Stimulated activated memory B cell treated with anti-CD40 and anti-IgM and Interleukin-4, amounts not matched to agents 10 μg/mL and 1 μg/mL and 100 μg/mL, for 72 hours (primary cell): ENCODE results near the gene NRXN3.

Source experiments
- ATAC-seq: fragments of 150-1000 bp; cut with Tn5 transposase; 2 replicates; pipeline ENCODE4 v1.10.0; 2021
- H3K27ac Mint-ChIP-seq: one replicate; pipeline ENCODE4 v1.8.0; 2022; ENCODE audit warnings: mild to moderate bottlenecking, mixed read lengths
- H3K27me3 Mint-ChIP-seq: one replicate; pipeline ENCODE4 v1.8.0; 2022; ENCODE audit warnings: mixed read lengths
- H3K36me3 Mint-ChIP-seq: one replicate; pipeline ENCODE4 v1.8.0; 2022; ENCODE audit warnings: mixed read lengths
- H3K4me1 Mint-ChIP-seq: one replicate; pipeline ENCODE4 v1.8.0; 2022; ENCODE audit warnings: mixed read lengths
- H3K4me3 Mint-ChIP-seq: one replicate; pipeline ENCODE4 v1.8.0; 2022; ENCODE audit warnings: mild to moderate bottlenecking, moderate library complexity, mixed read lengths
- H3K9me3 Mint-ChIP-seq: one replicate; pipeline ENCODE4 v1.8.0; 2022; ENCODE audit warnings: mixed read lengths

Gene NRXN3

GRCh38 chr14:79670811-79671210 is 1500.6 kb downstream of the NRXN3 start:
- no peak overlapping the region for H3K27ac Mint-ChIP-seq
- no peak for ATAC-seq
- no peaks in the 10 kb centered on the region for H3K4me1 Mint-ChIP-seq
- H3K27me3 Mint-ChIP-seq, result no peaks in the 10 kb centered on the region
- no peaks in the 10 kb centered on the region for H3K36me3 Mint-ChIP-seq
- H3K4me3 Mint-ChIP-seq, result no peak overlapping the region
- peaks cover 3% of the 10 kb centered on the region for H3K9me3 Mint-ChIP-seq

- H3K36me3 Mint-ChIP-seq, result no peaks in the 10 kb centered on the region
- H3K27ac Mint-ChIP-seq, result no peak overlapping the region
- no peaks in the 10 kb centered on the region for H3K27me3 Mint-ChIP-seq
- peaks cover 6% of the 10 kb centered on the region for H3K9me3 Mint-ChIP-seq
- no peaks in the 10 kb centered on the region for H3K4me1 Mint-ChIP-seq
- ATAC-seq, result no peak
- H3K4me3 Mint-ChIP-seq, result no peak overlapping the region
These were observed 1509.9 kb downstream of the NRXN3 start for GRCh38 chr14:79680087-79680486.

GRCh38 chr14:79686196-79686595 is 1516.0 kb downstream of the NRXN3 start:
- no peaks in the 10 kb centered on the region for H3K9me3 Mint-ChIP-seq

GRCh38 chr14:79690960-79691359 is 1520.8 kb downstream of the NRXN3 start:
- no peaks in the 10 kb centered on the region for H3K27me3 Mint-ChIP-seq
- no peaks in the 10 kb centered on the region for H3K9me3 Mint-ChIP-seq
- H3K4me1 Mint-ChIP-seq, result no peaks in the 10 kb centered on the region
- H3K36me3 Mint-ChIP-seq, result no peaks in the 10 kb centered on the region
- no peak overlapping the region for H3K4me3 Mint-ChIP-seq
- no peak for ATAC-seq
- H3K27ac Mint-ChIP-seq, result no peak overlapping the region

More at GRCh38 chr14:79686196-79686595, 1516.0 kb downstream of the NRXN3 start:
- Mint-ChIP-seq H3K4me3 (no peak overlapping the region), H3K4me1 (no peaks in the 10 kb centered on the region), H3K27me3 (no peaks in the 10 kb centered on the region), H3K27ac (no peak overlapping the region), H3K36me3 (no peaks in the 10 kb centered on the region)
- ATAC-seq, result no peak

GRCh38 chr14:79693935-79694334 is 1523.8 kb downstream of the NRXN3 start:
- Mint-ChIP-seq H3K27me3 (no peaks in the 10 kb centered on the region), H3K36me3 (no peaks in the 10 kb centered on the region), H3K4me3 (no peak overlapping the region), H3K4me1 (no peaks in the 10 kb centered on the region), H3K9me3 (no peaks in the 10 kb centered on the region), H3K27ac (no peak overlapping the region)
- ATAC-seq, result no peak

GRCh38 chr14:79695307-79695706 is 1525.1 kb downstream of the NRXN3 start:
- Mint-ChIP-seq H3K36me3 (no peaks in the 10 kb centered on the region), H3K27ac (no peak overlapping the region), H3K4me3 (no peak overlapping the region), H3K4me1 (no peaks in the 10 kb centered on the region), H3K27me3 (no peaks in the 10 kb centered on the region), H3K9me3 (no peaks in the 10 kb centered on the region)
- ATAC-seq, result no peak

- Mint-ChIP-seq H3K27ac (no peak overlapping the region), H3K4me3 (no peak overlapping the region), H3K9me3 (no peaks in the 10 kb centered on the region), H3K27me3 (no peaks in the 10 kb centered on the region), H3K4me1 (no peaks in the 10 kb centered on the region), H3K36me3 (no peaks in the 10 kb centered on the region)
- no peak for ATAC-seq
These were observed 1528.1 kb downstream of the NRXN3 start for GRCh38 chr14:79698298-79698711.

- no peak for ATAC-seq
- no peaks in the 10 kb centered on the region for H3K4me1 Mint-ChIP-seq
- H3K4me3 Mint-ChIP-seq, result no peak overlapping the region
- no peaks in the 10 kb centered on the region for H3K36me3 Mint-ChIP-seq
- no peak overlapping the region for H3K27ac Mint-ChIP-seq
- H3K9me3 Mint-ChIP-seq, result no peaks in the 10 kb centered on the region
- no peaks in the 10 kb centered on the region for H3K27me3 Mint-ChIP-seq
These were observed 1529.0 kb downstream of the NRXN3 start for GRCh38 chr14:79699206-79699605.

GRCh38 chr14:79701371-79701770 is 1531.2 kb downstream of the NRXN3 start:
- Mint-ChIP-seq H3K4me1 (no peaks in the 10 kb centered on the region), H3K9me3 (peaks cover 3% of the 10 kb centered on the region), H3K4me3 (no peak overlapping the region), H3K36me3 (no peaks in the 10 kb centered on the region), H3K27ac (no peak overlapping the region), H3K27me3 (no peaks in the 10 kb centered on the region)
- ATAC-seq, result no peak

- no peaks in the 10 kb centered on the region for H3K4me1 Mint-ChIP-seq
- H3K27ac Mint-ChIP-seq, result no peak overlapping the region
- no peak for ATAC-seq
- H3K4me3 Mint-ChIP-seq, result no peak overlapping the region
- H3K36me3 Mint-ChIP-seq, result no peaks in the 10 kb centered on the region
- no peaks in the 10 kb centered on the region for H3K27me3 Mint-ChIP-seq
- peaks cover 3% of the 10 kb centered on the region for H3K9me3 Mint-ChIP-seq
These were observed 1532.0 kb downstream of the NRXN3 start for GRCh38 chr14:79702197-79702596.

GRCh38 chr14:79703209-79703608 is 1533.0 kb downstream of the NRXN3 start:
- H3K4me1 Mint-ChIP-seq, result no peaks in the 10 kb centered on the region
- H3K36me3 Mint-ChIP-seq, result no peaks in the 10 kb centered on the region
- ATAC-seq, result no peak
- H3K27ac Mint-ChIP-seq, result no peak overlapping the region
- H3K9me3 Mint-ChIP-seq, result peaks cover 3% of the 10 kb centered on the region
- H3K4me3 Mint-ChIP-seq, result no peak overlapping the region
- no peaks in the 10 kb centered on the region for H3K27me3 Mint-ChIP-seq

GRCh38 chr14:79704041-79704807 is 1534.1 kb downstream of the NRXN3 start:
- H3K4me1 Mint-ChIP-seq, result no peaks in the 10 kb centered on the region
- no peak for ATAC-seq
- H3K27ac Mint-ChIP-seq, result no peak overlapping the region
- H3K4me3 Mint-ChIP-seq, result no peak overlapping the region
- H3K27me3 Mint-ChIP-seq, result no peaks in the 10 kb centered on the region
- peaks cover 3% of the 10 kb centered on the region for H3K9me3 Mint-ChIP-seq
- H3K36me3 Mint-ChIP-seq, result no peaks in the 10 kb centered on the region

GRCh38 chr14:79705126-79705894 is 1535.1 kb downstream of the NRXN3 start:
- ATAC-seq, result no peak
- no peaks in the 10 kb centered on the region for H3K4me1 Mint-ChIP-seq
- peaks cover 3% of the 10 kb centered on the region for H3K9me3 Mint-ChIP-seq
- H3K36me3 Mint-ChIP-seq, result no peaks in the 10 kb centered on the region
- no peak overlapping the region for H3K4me3 Mint-ChIP-seq
- no peak overlapping the region for H3K27ac Mint-ChIP-seq
- no peaks in the 10 kb centered on the region for H3K27me3 Mint-ChIP-seq

- no peak overlapping the region for H3K27ac Mint-ChIP-seq
- peaks cover 3% of the 10 kb centered on the region for H3K9me3 Mint-ChIP-seq
- no peak for ATAC-seq
- H3K27me3 Mint-ChIP-seq, result no peaks in the 10 kb centered on the region
- H3K4me3 Mint-ChIP-seq, result no peak overlapping the region
- no peaks in the 10 kb centered on the region for H3K36me3 Mint-ChIP-seq
- no peaks in the 10 kb centered on the region for H3K4me1 Mint-ChIP-seq
These were observed 1536.2 kb downstream of the NRXN3 start for GRCh38 chr14:79706382-79706781.

- no peaks in the 10 kb centered on the region for H3K27me3 Mint-ChIP-seq
These were observed 1538.5 kb downstream of the NRXN3 start for GRCh38 chr14:79708426-79709388.

More at GRCh38 chr14:79708426-79709388, 1538.5 kb downstream of the NRXN3 start:
- Mint-ChIP-seq H3K4me3 (no peak overlapping the region), H3K27ac (no peak overlapping the region), H3K9me3 (peaks cover 3% of the 10 kb centered on the region), H3K36me3 (no peaks in the 10 kb centered on the region), H3K4me1 (no peaks in the 10 kb centered on the region)
- no peak for ATAC-seq
